ENCODE results near the gene SNX32. TPM values are rescaled to one million over a fixed set of nuclear protein-coding genes. Genes with fewer than 3 reads are reported as not detected.

Gene SNX32
- total and polyA plus RNA-seq, 2 donors (not counting 3 experiments of a cell fraction or from before 2014, with no cell fraction given) = 0.19 TPM; not detected in 1

DNA sequence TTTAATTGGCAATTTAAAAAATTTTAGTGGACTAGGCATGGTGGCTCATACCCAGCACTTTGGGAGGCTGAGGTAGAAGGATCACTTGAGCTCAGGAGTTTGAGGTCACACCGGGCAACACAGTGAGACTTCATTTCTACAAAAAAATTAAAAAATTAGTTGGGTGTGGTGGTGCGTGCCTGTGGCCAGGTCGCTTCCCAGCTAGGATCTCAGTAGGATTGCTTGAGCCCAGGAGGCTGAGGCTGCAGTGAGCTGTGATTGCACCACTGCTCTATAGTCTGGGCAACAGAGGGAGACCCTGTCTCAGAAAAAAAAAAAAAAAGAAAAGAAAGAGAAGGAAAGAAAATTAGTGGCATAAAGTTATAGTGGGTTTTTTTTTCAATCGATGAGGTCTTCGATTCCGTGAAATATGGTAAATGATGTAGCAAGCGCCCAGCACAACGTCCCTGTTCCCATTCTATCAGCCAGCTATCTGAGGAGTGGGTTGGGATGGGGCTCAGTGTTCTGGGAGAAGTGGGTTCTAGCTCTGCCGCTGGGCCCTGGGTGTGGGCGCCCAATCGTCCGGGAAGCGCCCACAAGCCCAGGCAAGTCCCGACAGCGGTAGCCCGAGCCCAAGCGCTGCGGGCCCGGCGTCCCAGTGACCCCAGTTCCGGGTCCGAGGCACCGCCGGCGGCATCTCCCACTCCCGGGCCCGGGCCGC is 65.0 kb downstream of the SNX32 start:
- Histone ChIP-seq H2AFZ (ENCODE audit: low read depth, low read length) (no peak overlapping the region), H3K4me2 (ENCODE audit: insufficient read depth, low read length) (peak overlapping the region; percentile 68), H3K4me1 (ENCODE audit: control insufficient read depth, extremely low read depth, insufficient read depth, low read length) (peaks cover 49% of the 10 kb centered on the region), H3K9me1 (replicated peaks; ENCODE audit: control insufficient read depth, extremely low read depth, insufficient read depth, low read length) (no peaks in the 10 kb centered on the region), H3K79me2 (ENCODE audit: control insufficient read depth, insufficient read depth, low read length) (peaks cover 58% of the 10 kb centered on the region), H3K9ac (replicated peaks; ENCODE audit: extremely low read depth, insufficient read depth, low read length) (peak overlapping the region; percentile 99), H3K36me3 (ENCODE audit: control insufficient read depth in 2 of 2, extremely low read depth in 1 of 2, insufficient read depth in 2 of 2, low read length in 2 of 2) (peaks cover 5 to 8% of the 10 kb centered on the region in 2 experiments), H3K27ac (ENCODE audit: insufficient read depth, low read depth, low read length) (peak overlapping the region; percentile 87), H3K4me3 (replicated peaks in 1 of 3; ENCODE audit: insufficient read depth in 1 of 3, low read depth in 1 of 3, low read length in 3 of 3) (peak overlapping the region; percentile 58 to 79 (median 69)), H3K27me3 (ENCODE audit: control insufficient read depth in 2 of 2, insufficient read depth in 2 of 2, low read length in 2 of 2) (no peaks in the 10 kb centered on the region), H3K9me3 (replicated peaks; ENCODE audit: control insufficient read depth, insufficient read depth, low read length) (no peaks in the 10 kb centered on the region), H4K20me1 (replicated peaks; ENCODE audit: control insufficient read depth, extremely low read depth, insufficient read depth, low read length) (no peaks in the 10 kb centered on the region)
- DNase-seq (ENCODE audit: low read depth, low spot score) (no peak), FAIRE-seq (peak; percentile 90)
- peak; percentile 63 for TF ChIP-seq POLR2A (IDR thresholded peaks at IDR 0.05; ENCODE audit: low read depth, low read length)
- TF ChIP-seq MYC (IDR thresholded peaks at IDR 0.05; ENCODE audit: low read depth, low read length) = no peak
- TF ChIP-seq GATA2 (IDR thresholded peaks at IDR 0.05; ENCODE audit: insufficient read depth, insufficient read length, low read depth, low read length) = no peak
- BruUV-seq (replicated peaks) = TSS peak; percentile 50
- ChIA-PET CTCF (interaction anchor here (1.1 to 6.2 kb wide), 4 partner anchors 9 to 16 kb away, joined by 3 to 69 read pairs (median 15); partner anchors contain the start of genes CCDC85B and FIBP), POLR2A (interaction anchor here (0.7 to 4.2 kb wide), 6 partner anchors 8 to 86 kb away, joined by 3 to 29 read pairs (median 13); partner anchors contain the start of genes CCDC85B and FIBP)
- dilution Hi-C loops (cut with MboI; ENCODE audit: extremely low pct_ligation_motif_present, low sequenced_read_pairs) (no loop called here), intact Hi-C loops (cut with micrococcal nuclease) (loop anchor here (1.0 kb wide), 1 partner anchor 8 kb away; no protein-coding TSS in a partner anchor)

GRCh38 chr11:65899356-65900124 is 65.8 kb downstream of the SNX32 start:
- Histone ChIP-seq H2AFZ (ENCODE audit: low read depth, low read length) (no peak overlapping the region), H3K9ac (replicated peaks; ENCODE audit: extremely low read depth, insufficient read depth, low read length) (peak overlapping the region; percentile 99), H3K27me3 (ENCODE audit: control insufficient read depth in 2 of 2, insufficient read depth in 2 of 2, low read length in 2 of 2) (no peaks in the 10 kb centered on the region), H3K4me2 (ENCODE audit: insufficient read depth, low read length) (peak overlapping the region; percentile 1), H3K4me1 (ENCODE audit: control insufficient read depth, extremely low read depth, insufficient read depth, low read length) (peaks cover 42% of the 10 kb centered on the region), H4K20me1 (replicated peaks; ENCODE audit: control insufficient read depth, extremely low read depth, insufficient read depth, low read length) (no peaks in the 10 kb centered on the region), H3K9me3 (replicated peaks; ENCODE audit: control insufficient read depth, insufficient read depth, low read length) (no peaks in the 10 kb centered on the region), H3K36me3 (ENCODE audit: control insufficient read depth in 2 of 2, extremely low read depth in 1 of 2, insufficient read depth in 2 of 2, low read length in 2 of 2) (peaks cover 5 to 8% of the 10 kb centered on the region in 2 experiments), H3K9me1 (replicated peaks; ENCODE audit: control insufficient read depth, extremely low read depth, insufficient read depth, low read length) (no peaks in the 10 kb centered on the region), H3K4me3 (replicated peaks in 1 of 3; ENCODE audit: insufficient read depth in 1 of 3, low read depth in 1 of 3, low read length in 3 of 3) (peak overlapping the region; percentile 58 to 79 (median 69)), H3K79me2 (ENCODE audit: control insufficient read depth, insufficient read depth, low read length) (peaks cover 52% of the 10 kb centered on the region), H3K27ac (ENCODE audit: insufficient read depth, low read depth, low read length) (peak overlapping the region; percentile 87)
- BruUV-seq (replicated peaks) = TSS peak; percentile 50
- dilution Hi-C loops (cut with MboI; ENCODE audit: extremely low pct_ligation_motif_present, low sequenced_read_pairs) = no loop called here
- FAIRE-seq (no peak), DNase-seq (ENCODE audit: low read depth, low spot score) (peak; percentile 73)
- TF ChIP-seq GATA2 (IDR thresholded peaks at IDR 0.05; ENCODE audit: insufficient read depth, insufficient read length, low read depth, low read length) (no peak), CTCF (IDR thresholded peaks at IDR 0.05; ENCODE audit: extremely low read depth in 1 of 2, insufficient read depth in 1 of 2, low read depth in 1 of 2, low read length in 2 of 2) (peak in 1 of 2 donors; percentile 11), EZH2 (IDR thresholded peaks at IDR 0.05; ENCODE audit: borderline replicate concordance, low read depth, low read length, severe bottlenecking) (no peak), POLR2A (IDR thresholded peaks at IDR 0.05; ENCODE audit: low read depth, low read length) (peak; percentile 65), POLR2AphosphoS5 (IDR thresholded peaks at IDR 0.05; ENCODE audit: insufficient read depth, low read depth, low read length) (peak; percentile 90), JUN (IDR thresholded peaks at IDR 0.05; ENCODE audit: borderline replicate concordance, insufficient read depth, insufficient read length, low read depth) (peak; percentile 24), MYC (IDR thresholded peaks at IDR 0.05; ENCODE audit: low read depth, low read length) (peak; percentile 98), FOS (IDR thresholded peaks at IDR 0.05; ENCODE audit: borderline replicate concordance, insufficient read depth, low read length) (peak; percentile 95)
- TF ChIP-seq, protein P1, sequence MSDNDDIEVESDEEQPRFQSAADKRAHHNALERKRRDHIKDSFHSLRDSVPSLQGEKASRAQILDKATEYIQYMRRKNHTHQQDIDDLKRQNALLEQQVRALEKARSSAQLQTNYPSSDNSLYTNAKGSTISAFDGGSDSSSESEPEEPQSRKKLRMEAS (IDR thresholded peaks at IDR 0.05; ENCODE audit: insufficient read depth, insufficient read length) = peak; percentile 80
- CTCF ChIA-PET = interaction anchor here (3.4 to 6.2 kb wide), 3 partner anchors 9 to 16 kb away, joined by 13 to 69 read pairs (median 17); partner anchors contain the start of genes CCDC85B and FIBP
- intact Hi-C loops (cut with micrococcal nuclease) = loop anchor here (1.0 kb wide), 2 partner anchors 8 to 16 kb away; no protein-coding TSS in a partner anchor
- POLR2A ChIA-PET = interaction anchor here (0.7 to 4.2 kb wide), 6 partner anchors 8 to 85 kb away, joined by 3 to 29 read pairs (median 13); partner anchors contain the start of genes CCDC85B and FIBP

All from endothelial cell of umbilical vein (primary cell).